HG03565 (cell line): ENCODE measurements around the gene WAC.

Source experiments
- ATAC-seq: cut with Tn5 transposase; IDR thresholded peaks from one replicate; pipeline ENCODE4 v1.9.1; 2021; ENCODE audit warnings: mild to moderate bottlenecking, moderate library complexity; ENCODE audit not compliant: unreplicated experiment

Gene WAC

GRCh38 chr10:28523725-28524252 is 9.1 kb upstream of the WAC start:
- no peak for ATAC-seq

- no peak for ATAC-seq
Observed at GRCh38 chr10:28530751-28531150, 2.2 kb upstream of the WAC start.

- no peak for ATAC-seq
Observed at GRCh38 chr10:28533186-28533564, 257 bp downstream of the WAC start.

- ATAC-seq: no peak
Observed at GRCh38 chr10:28533571-28534304, 820 bp downstream of the WAC start.

- ATAC-seq: no peak
Observed at GRCh38 chr10:28535846-28536245, 2.9 kb downstream of the WAC start.

GRCh38 chr10:28538595-28538994 is 5.7 kb downstream of the WAC start:
- no peak for ATAC-seq

- ATAC-seq: no peak
Observed at GRCh38 chr10:28540145-28540544, 7.2 kb downstream of the WAC start.

DNA sequence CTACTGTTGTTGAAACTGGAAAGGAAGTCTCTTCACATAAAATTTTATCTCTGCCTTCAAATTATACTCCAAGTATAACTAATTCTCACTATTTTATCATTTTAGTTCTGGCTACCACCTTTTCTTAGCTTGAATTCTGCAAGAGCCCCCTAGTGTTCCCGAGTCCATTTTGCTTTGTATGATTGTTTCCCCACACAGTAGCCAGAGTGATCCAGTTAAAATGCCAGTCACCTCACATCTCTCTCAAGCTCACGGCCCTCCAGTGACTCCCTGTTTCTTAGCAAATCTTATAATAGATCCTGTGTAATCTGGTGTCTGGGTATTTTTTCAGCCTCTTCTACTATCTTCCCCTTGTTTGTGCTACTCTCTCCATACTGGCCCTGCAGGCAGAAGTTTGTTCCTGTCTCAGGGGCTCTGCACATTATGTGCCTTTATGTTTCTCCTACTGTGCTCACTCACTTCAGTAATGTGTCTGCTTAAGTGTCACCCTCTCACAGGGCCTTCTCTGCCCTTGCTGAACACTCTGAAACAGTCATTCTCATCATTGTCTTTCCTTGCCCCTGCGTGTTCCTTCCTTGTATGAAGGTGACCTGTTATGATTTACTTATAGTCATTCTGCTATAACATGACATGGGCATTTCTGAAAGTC is 8.9 kb downstream of the WAC start:
- no peak for ATAC-seq

DNA sequence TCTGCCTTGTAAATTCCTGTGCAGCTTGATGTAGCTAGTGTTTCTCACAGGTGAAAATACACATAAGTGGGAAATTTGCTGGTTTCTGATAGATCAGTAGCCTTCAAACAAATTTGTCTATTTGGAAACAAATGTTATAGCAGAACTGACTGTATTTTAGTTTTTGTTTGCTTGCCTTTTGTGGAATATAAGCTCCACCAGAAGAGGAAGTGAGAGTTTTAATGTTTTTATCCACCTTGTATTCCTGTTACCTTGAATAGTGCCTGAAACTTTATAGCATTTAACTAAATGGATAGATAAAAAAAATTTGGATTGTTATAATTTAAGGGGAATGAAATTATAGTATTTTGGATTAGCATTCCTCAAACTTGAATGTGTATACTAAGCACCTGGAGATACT is 9.8 kb downstream of the WAC start:
- ATAC-seq: no peak

- no peak for ATAC-seq
Observed at GRCh38 chr10:28544058-28544457, 11.1 kb downstream of the WAC start.

DNA sequence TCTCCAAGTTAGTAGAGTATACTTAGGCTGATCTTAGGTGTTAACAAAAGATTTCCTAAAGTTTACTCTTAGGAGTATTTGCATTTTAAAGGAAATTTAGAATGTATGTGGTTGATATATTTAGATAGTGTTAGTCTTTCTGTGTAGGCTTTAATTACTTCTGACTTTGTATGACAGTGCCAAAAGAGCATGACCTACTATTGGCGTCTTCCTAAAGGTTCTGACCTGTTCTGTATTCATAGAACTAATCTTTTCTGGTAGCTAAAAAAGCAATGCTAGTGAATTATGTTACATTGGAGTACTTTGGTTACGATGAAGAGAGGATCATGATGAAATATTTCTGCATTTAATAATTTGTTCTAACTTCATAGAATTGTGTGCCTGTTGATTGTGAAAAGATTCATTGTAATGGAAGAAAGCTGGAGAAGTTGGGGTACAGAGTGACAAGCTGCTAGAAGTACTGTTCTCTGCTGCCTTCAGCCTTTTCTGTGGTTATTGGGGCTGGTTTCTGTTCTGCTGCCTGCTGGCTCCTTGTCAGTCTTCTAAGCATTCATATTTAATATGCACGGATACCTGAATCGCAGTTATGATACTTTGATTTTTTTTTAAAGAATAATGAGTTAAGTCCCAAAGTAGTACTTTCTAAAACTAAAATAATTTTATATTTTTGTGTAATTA is 13.2 kb downstream of the WAC start:
- peak; percentile 51 for ATAC-seq

DNA sequence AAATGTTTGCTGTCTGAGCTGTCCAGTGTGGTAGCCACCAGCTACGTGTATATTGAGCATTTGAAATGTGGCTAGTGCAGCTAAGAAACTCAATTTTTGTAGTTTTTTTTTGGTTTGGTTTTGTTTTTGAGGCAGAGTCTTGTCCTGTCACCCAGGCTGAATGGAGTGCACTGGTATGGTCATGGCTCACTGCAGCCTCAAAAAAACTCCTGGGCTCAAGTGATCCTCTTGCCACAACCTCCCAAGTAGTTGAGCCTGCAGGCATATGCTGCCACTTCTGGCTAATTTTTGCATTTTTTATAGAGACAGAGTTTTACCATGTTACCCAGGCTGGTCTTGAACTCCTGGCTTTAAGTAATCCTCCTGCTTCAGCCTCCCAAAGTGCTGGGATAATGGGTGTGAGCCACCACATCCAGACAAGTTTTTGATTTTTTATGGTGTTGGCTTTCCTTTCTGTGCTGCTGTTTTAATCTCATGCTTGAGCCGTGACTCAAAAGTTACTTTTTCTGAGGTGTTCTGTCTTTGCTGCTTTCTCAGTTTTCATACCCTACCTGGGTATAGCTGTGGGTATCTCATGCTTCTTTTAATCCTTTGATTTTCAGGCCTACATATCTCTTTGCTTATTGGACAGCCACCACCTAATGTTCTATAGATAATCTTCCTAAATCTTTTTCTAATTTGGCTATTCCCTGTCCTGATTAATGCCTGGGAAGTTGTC is 16.0 kb downstream of the WAC start:
- no peak for ATAC-seq

DNA sequence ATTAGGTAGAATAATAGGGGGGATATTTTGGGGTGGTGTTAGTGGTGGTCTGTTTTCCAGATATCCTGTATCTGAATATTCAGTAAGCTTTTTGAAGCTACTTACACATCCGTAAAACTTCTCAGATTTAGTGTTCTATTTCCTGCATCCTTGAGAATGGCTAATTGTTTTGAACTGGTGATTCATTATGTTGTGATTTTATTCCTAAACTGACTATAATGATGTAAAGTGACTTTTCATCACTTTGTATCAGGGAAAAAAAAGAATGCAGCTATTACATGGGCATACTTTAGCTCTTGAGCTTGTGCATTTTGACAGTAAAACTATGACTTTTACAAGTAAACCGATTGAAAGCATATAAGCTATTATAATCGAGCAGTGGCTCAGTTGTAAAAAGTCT is 18.2 kb downstream of the WAC start:
- no peak for ATAC-seq

GRCh38 chr10:28552775-28553174 is 19.9 kb downstream of the WAC start:
- no peak for ATAC-seq

DNA sequence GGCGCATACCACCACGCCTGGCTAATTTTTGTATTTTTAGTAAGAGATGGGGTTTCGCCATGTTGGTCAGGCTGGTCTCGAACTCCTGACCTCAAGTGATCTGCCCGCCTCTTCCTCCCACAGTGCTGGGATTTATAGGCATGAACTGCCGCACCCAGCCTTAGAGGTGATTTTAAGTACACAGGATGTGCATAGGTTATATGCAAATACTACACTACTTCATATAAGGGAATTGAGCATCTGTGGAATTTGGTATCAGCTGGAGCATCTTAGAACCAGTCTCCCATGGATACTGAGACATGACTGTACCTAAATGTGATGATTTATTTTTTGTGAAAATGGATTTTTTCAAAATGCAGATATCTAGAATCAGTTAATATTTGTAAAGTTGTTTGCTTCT is 21.1 kb downstream of the WAC start:
- ATAC-seq: no peak

GRCh38 chr10:28554952-28555351 is 22.0 kb downstream of the WAC start:
- no peak for ATAC-seq

DNA sequence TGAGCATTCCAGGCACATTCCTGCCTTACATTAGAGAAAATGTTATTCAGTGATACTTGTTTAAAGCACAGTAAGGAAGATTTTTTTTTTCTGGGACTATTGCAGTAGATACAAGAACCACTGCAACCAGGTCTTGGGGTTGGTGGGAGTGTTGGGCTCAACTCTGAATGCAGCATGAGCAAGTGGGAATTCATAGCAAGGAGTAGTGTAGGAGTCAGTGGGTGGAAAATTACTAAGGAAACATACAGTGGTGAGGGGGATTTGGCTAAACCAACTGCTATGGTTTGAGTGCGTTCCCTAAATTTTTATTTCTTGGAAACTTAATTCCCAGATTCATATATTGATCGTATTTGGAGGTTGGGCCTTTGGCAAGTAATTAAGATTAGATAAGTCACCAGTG is 22.4 kb downstream of the WAC start:
- ATAC-seq: no peak

DNA sequence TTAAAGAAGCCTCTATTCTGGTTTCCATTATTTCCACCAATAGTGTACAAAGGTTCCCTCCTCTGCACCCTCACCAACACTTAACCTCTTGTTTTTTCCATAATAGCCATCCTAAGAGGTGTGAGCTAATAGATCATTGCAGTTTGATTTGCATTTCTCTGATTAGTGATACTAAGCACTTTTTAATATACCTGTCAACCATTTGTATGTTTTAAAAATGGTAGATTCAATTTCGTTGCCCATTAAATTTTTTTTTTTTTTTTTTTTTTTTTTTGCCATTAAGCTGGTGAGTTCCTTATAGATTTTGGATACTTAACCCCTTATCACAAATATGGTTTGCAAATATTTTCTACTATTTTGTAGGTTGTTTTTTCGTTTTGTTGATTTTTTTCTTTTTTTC is 23.2 kb downstream of the WAC start:
- no peak for ATAC-seq

GRCh38 chr10:28558186-28558585 is 25.3 kb downstream of the WAC start:
- ATAC-seq: no peak

DNA sequence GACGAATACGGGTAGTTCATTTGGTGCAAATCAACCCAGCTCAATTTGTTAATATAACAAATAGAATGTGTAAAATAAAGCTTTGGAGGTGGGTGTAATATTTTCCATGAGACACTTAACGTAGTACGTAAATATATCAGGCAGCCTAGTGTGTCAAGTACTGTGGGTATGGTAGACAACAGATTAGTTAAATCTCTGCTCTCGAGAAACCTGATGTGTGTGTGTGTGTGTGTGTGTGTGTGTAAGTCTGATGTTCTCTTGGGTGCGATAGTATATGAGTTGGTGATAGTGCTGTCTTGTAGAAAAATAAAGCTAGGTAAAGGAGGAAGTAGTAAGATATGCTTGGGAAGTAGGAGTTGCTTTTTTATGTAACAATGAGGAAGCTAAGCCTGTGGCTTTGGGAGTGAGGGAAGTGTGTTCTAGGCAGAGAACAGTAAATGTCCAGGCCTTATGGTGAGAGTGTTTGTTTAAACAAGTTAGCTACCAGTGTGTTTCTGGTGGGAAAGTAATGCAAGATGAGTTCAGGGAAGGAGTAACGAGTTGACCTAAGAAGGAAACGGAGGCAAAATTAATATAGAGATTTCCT is 26.1 kb downstream of the WAC start:
- ATAC-seq: no peak

DNA sequence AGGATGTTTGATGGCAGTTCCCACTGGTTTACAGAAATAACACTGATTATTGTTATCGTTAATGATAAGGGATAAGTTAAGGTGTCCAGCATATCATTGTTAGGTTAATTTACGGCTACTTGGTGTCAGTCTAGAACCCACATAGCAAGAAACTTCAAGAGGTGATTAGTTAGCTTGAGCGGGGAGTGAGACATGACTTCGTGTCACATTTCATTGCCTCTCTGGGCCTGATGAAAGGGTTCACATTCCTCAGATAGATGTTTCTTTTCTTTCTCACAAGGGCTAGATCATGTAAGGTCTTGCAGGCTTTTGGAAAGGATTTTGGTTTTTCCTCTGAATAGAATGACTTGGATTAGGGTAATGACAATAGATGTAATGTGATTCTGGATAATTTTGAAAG is 26.7 kb downstream of the WAC start:
- ATAC-seq: no peak
